Hepatocyte (in vitro differentiated cells): Measurements from ENCODE around the gene RCAN2.

Experiments used
- EZH2 ChIP-seq: fragments of 200-600 bp; sonication (generic); IDR thresholded peaks from 2 replicates; pipeline ENCODE4 v1.6.1; 2016; ENCODE audit warnings: antibody characterized with exemption, mild to moderate bottlenecking, borderline replicate concordance
- EZH2phosphoT487 ChIP-seq: fragments of 200-600 bp; sonication (generic); IDR thresholded peaks from one replicate; pipeline ENCODE4 v1.6.1; 2018; ENCODE audit warnings: antibody characterized with exemption, mild to moderate bottlenecking, low read depth, moderate library complexity; ENCODE audit not compliant: unreplicated experiment, severe bottlenecking
- TF ChIP-seq, protein P1 (sequence below): fragments of 200-600 bp; sonication (generic); IDR thresholded peaks from 2 replicates; pipeline ENCODE4 v1.5.1; 2016; ENCODE audit warnings: antibody characterized with exemption, mild to moderate bottlenecking; ENCODE audit not compliant: poor library complexity

GRCh38 chr6:46407246-46407645 lies 84.0 kb downstream of the RCAN2 start:
- no peak for TF ChIP-seq EZH2
- TF ChIP-seq, protein P1, sequence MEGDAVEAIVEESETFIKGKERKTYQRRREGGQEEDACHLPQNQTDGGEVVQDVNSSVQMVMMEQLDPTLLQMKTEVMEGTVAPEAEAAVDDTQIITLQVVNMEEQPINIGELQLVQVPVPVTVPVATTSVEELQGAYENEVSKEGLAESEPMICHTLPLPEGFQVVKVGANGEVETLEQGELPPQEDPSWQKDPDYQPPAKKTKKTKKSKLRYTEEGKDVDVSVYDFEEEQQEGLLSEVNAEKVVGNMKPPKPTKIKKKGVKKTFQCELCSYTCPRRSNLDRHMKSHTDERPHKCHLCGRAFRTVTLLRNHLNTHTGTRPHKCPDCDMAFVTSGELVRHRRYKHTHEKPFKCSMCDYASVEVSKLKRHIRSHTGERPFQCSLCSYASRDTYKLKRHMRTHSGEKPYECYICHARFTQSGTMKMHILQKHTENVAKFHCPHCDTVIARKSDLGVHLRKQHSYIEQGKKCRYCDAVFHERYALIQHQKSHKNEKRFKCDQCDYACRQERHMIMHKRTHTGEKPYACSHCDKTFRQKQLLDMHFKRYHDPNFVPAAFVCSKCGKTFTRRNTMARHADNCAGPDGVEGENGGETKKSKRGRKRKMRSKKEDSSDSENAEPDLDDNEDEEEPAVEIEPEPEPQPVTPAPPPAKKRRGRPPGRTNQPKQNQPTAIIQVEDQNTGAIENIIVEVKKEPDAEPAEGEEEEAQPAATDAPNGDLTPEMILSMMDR = no peak
- TF ChIP-seq EZH2phosphoT487 = no peak
